RKO (cell line): ENCODE data around the gene PER2.
"Not testable (repeated sequence)": the region's sequence is repeated elsewhere in the genome, so short reads cannot be mapped to it uniquely, and the experiment has no call there.

Source experiments
- DNase-seq: peaks from one replicate; pipeline ENCODE4 v3.0.0-alpha.2; 2016; ENCODE audit warnings: low spot score

The PER2 gene

DNA sequence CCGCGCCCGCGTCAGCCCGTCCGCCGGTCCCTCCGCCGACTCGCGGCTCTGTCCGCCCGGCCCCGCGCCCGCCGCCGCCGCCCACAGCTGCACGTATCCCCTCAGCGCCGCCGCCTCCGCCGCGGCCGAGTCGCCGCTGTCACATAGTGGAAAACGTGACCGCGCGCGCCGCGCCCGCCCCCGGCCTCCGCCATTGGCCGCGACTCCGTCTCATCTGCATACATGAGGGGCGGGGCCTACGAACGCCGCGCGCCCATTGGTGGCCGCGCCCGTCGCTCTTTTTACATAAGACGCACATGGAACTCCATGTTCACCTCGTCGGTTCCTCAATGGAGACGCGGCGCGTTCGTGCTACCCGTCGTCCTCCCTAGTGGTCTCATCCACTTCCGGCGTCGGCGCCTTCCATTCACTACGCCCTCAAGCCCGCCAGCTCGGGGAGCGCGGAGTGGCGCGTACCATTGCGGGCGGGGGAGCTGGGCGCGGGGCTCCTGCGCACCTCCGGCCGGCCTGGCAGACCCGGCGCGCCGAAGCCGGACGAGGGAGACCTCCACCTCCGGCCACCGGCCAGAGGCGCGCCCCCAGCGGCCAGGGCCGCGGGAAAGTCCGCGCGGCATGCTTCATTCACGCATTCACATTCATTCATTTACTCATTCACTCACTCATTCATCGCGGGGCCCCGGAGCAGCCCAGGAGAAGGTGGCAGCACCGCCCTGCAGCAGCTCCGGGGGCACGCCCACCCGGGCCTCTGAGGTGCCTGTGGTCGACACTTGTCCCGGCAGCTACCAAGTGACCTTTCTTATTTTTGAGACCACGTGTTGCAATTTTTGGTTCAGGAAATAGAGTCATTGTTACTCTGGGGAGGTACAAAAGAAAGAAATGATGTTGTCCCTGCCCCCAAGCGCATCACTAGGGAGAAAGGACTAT lies 502 bp upstream of the PER2 start:
- peak; percentile 98 for DNase-seq

DNA sequence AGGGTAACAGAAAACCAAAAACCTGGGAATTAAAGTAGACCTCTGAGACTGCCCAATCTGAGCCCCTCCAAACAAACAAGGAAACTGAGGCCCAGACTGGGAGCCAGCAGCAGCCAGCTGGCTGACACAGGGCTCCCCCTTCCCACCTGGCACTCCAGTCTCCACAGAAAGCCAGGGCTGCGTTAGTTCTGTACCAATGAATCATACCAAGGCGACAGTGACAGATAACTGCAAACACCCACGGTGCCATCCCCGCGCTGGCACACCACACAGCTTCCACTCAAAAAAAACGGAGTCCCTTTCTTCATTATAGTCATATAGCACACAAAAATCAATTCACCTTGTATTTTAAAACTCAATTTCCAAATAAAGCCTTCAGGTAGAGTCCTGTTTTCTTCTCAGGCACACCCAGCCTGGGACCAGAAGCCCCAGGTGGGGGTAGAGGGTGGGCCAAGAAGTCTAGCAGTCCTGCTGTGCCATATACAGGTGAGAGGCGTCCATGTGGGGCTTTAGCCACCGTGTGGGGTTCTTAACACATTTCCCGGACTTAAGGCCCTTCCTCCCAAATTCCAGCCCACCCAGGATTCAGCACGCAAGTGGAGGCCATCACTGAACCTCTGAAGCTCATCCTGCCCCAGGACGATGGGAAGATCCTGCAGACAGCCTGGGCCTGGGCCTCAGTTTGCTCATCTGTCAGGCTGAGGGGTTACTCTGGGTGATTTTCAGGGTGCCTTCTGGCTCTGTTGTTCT lies 1.2 kb downstream of the PER2 start:
- DNase-seq, result peak; percentile 29

DNA sequence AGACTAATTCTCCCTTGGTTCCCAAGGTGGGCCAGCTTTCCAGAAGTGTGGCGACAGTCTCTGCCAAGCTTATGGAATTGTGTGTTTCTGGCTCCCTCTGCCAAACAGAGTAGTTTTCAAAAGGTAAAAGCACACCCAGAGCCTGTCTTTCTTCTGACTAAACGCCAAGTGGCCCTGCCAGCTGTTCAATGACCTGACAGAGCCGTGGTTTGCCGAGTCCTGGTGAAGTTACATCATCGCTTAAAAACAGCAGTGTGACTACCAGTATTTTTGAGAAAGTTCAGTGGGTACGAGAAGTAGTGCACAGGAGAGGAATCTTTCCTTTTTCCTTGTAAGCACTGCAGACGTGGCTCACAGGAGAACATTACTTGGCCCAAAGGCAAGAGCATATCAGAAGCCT lies 1.9 kb downstream of the PER2 start:
- peak; percentile 60 for DNase-seq

DNA sequence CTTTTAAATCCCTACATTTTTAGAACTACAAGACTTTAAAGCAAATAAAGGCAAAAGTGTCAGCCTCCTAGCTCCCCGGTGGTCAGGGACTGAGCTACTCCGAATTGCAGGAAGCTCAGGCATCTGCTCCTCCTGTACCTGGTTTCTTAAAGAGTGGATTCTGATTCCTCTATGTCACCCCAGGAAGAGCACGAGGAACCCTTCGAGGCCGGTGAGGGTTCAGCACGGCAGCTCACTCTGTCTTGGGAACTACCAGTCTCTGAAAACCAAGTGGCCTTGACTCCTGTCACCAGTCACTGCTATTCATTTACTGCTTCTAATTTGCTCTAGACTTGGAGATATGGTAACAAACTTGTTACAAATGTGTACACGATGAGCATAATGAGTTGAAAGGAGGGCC lies 2.3 kb downstream of the PER2 start:
- DNase-seq, result no peak

DNA sequence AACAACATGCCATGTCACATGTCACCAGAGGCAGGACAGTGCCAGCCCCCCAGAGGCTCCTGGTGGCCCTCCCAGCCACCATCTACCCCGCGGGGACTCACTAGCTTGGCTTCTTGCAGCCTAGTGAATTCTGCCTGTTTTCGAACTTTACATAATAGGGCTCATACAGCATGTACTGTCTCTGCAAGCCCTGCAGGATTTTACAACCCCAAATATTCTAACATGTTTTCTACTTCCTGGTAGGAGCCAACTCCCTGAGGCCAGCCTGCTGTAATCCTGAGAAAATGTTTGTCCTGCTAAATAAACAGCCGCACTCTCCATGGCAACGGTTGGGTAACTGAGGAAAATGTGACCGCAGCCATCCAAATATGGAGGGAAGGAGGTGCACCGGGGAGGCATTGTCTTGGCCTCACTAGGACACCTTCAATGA lies 2.7 kb downstream of the PER2 start:
- no peak for DNase-seq

DNA sequence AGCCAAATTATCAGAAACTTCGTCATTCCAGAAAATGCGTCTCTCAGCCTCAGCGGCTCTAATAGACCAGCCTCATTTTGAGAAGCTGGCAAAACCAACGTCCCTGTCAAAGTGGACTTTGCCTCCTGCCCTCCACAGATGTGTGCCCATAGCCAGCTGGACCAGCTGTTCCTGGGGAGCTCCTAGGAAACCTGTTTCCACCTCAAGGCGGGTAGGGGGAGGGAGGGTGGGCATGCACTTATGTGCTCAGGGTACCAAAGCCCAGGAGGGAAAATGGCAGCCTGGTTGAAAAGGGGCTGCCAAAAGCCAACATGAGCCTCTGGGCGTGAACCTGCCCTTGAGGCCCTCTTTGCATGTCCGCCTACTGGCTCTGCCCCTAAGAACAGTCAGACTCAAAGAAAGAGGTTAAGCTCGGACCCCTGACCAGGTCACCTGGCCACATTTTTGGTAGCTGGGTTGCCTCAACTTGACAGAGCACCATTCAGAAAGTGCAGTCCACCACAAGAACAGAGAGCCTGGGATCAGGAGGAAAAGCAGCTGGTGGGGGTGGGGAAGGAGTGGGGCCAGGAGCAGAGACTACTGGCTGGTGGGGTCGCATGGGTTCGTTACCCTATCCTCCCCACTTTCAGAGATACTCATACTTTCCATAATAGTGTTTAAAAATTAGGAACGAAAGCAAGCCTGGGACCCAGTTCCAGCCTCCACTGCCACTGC lies 3.5 kb downstream of the PER2 start:
- no peak for DNase-seq

DNA sequence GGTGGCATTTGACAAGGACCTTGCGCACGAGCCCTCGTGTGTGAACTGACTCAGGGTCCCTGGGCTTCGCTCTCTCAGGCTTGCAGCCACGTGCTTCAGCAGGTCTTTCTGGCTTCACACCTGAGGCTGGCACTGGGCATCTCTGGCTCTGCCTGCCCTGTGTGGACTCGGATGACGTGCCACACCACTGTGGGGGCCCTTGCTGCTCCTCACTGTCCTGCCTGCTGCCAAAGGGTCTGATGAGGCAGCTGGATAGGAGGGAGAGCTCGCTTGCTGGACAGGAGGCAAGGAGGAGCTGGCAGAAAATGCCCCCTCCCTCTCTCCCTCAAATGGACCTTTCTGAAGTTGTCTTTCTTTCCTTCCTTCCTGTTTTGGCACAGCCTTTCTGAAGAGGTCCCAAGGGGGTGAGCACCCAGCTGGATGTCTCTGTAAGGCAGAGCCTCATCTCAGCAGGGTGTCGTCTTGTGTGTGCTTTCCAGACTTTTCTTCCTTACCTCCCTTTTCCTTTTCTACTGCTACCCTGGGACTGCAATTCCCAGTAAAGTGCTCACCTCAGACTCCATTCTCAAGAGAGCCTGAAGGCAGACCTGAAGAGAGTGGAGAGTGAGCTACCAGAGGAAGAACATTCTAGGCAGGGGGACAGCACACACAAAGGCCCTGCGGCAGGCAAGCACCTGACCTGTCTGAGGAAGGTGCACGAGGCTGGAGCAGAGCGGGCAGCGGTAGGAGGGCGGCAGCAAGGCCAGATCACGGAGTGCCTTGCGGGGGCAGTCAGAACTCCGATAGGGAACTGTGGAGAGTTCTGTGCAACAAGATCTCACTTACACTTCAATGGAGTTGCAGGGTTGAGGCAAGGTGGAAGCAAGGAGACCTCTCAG lies 5.3 kb downstream of the PER2 start:
- DNase-seq, result no peak

DNA sequence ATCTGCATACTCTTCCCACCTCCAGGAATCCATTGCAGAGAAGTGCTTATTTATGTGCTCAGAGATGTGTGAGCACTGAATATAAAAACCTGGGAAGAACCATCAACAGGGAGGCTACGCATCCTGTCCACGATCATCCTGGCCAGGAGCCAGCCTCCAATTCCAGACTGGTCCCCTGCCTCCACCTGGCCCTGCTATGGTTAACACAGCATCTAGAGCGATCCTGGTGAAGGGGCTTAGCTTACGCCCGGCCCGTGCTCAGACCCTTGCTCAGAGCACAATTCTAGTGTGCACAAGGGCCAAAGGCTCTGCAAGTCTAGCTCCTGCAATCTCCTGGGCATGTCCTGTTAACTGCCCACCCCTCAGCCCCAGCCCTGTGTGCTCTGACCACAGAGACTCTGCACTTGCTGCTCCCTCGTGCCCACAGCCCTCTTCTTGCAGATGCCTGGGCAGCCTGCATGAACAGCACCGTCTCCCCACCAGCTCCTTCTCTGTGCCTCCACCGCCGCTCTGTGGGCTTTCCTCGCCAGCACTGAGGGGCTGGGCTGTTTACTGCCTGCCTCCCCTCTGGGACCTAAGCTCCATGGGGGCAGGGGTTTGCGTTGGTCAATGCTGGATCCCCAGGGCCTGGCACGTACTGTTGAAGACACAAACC lies 6.5 kb downstream of the PER2 start:
- DNase-seq, result no peak

DNA sequence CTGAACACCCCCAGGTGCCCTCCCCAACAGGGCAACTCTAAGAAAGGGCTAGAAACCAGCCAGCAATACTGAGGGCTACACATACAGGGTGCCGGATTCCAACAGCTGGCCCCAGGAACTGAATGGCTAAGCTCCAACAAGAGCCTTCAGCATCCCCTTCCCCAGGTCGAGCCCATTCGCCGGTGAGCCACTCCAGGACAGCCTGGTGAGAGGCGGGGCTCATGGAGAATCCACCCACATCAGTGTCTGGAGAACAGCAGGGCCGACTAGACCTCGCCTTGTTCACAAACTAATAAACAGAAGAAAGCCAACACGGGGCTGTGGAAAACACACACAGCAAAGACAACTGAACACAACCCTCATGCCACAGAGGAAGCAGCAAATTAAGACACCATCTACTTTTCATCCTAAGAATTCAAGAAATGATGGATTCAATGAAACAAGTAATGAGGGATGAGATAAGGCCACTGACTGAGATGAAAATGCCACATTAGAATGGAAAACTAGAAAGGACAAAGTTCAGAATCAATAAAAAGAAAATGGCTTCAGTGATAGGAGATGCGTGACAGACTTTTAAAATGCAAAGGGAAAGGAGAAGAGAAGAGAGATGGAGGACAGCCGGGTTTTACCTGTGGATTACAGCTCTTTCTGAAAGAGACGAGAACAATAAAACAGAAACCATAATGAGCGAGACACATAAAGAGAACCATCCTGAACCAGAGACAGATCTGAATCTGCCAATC lies 8.2 kb downstream of the PER2 start:
- DNase-seq, result no peak

DNA sequence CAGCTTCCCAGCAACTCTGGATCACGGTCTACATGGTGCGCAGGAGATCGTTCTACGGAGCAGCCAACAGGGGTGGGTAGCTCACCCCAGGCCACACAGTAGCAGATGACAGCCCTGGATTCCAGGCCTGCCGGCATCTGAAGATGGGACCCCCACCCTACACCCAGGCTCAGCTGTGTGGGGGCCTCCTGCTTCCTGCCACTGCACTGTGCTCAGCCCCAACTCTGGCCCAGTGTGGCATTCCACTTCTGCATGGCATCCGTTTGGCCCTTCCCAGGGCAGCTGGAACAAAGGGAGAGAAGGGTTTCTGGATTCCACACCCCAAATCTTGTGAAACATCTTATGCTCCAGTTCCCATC lies 9.1 kb downstream of the PER2 start:
- DNase-seq, result no peak

DNA sequence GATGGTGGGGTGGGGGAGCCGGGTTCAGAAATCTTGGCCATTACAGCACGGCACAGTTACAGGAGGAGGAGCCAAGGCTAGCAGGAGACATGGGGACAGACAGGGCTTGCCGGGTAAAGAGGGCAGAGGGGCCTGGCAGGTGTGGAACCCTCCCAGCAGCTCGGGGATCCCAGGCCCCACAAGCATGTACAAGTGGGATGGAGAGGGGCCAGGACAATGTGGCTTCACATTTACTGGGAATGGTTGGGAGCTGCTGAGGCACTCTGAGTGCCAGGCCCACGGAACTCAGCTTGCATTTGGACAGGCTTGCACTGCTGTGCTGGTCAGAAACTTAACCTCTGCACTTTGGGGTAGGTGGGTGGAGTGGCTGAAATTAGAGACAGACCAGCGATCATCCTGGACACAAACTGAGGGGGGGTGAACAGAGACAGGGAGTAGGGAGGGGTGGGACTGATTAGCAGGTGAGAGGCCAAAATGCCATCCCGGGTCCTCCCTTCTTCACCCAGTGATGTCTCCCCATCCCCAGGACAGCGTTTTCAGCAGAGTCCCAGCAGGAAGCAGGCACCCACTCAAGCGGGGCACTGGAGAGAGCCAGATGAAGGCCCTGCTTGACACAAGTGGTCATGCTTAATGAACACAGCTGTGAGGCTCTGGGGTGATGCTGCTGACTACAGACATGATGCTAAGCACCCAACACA lies 9.6 kb downstream of the PER2 start:
- DNase-seq, result no peak

DNA sequence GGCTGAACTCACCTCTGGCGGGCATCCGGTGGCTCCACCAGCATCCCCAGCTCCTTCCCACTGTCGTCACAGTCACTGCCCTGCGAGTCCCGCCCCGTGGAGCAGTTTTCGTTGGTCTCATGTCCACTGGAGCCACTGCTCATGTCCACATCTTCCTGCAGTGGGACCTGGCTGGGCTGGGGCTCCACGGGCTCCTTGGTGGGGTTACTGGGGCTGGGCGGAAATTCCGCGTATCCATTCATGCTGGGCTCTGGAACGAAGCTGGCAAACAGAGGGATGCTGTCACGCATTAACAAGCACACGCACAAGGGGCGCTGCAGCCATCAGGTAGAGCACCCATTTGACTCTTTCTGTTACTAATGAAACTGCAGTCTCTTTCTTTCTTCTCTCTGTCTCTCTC lies 10.7 kb downstream of the PER2 start:
- no peak for DNase-seq

DNA sequence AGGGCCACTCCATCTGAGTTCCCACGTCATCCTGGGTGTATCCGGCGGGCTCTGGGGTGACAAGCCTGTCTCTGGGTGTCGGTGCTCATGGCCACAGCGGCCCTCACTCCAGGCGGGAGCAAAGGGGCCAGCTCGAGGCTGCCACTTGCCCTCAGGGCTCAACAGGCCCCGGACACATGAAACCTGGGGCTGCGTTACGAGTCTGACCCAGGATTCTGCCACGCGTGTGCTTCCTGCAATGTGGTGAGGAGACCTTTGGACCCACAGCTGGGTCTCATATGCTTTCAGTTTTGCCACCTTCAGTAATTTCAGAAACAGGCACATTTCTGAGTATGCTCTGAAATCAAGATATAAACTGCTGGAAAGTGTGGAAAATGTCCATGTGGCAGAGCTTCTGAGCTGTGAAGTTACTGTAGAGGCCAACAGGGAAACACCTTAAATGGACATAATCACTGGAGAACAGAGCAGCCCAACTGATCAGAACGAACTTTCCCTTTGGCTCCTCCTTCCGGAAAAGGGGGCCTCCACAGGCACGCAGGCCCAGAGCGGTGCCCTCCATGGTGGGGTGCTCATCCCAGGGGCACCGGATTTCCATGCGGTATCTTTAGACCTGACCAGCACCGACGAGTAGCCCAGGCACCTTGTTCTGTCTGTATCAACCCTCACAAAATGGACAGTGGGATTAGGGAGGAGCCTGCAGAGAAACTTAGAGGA lies 14.1 kb downstream of the PER2 start:
- no peak for DNase-seq

DNA sequence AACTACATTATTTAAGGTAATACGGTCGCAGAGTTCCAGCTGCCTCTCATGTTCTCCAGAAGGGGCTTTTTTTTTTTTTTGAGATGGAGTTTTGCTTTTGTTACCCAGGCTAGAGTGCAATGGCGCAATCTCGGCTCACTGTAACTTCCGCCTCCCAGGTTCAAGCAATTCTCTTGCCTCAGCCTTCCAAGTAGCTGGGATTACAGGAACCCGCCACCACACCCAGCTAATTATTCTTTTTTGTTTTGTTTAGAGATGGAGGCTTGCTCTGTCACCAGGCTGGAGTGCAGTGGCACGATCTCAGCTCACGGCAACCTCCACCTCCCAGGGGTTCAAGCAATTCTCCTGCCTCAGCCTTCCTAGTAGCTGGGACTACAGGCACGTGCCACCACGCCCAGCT lies 15.0 kb downstream of the PER2 start:
- not testable (repeated sequence) for DNase-seq

DNA sequence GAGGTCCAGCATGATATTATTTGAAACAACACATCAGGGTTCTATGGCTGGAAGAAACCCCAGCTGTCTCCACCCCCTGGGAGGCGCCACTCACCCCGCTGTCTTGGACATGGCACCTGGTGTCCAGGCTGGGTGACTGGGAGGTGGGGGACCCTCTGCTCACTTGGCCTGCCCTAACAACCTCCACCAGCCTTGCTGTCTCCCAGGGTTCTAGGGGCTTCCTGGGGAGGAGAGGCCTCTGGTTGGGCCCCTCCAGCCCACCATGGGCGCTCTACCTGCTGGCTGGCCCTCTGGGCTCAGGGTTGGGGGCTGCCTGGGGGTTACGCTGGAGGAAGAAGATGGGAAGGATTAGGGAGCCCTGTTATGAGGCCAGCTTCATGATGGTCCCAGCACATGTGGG lies 16.3 kb downstream of the PER2 start:
- no peak for DNase-seq

DNA sequence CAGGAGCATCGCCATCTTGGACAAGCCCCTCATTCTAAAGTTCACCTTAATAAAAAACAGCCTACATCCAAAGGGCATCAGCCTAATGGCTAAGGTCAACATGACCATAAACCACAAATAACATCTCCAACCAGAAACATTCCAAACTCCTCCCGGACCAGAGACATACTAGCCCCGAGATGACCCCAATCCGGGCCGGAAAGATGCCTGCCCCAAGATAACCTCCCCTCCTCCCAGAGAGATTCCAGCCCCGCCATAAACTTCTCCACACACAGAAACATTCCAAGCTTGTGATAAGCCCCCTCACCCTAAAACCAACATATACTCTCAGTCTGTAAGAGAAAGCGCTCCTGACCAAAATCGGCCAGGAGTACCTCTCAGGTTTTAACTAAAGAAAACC lies 16.7 kb downstream of the PER2 start:
- DNase-seq, result not testable (repeated sequence)

DNA sequence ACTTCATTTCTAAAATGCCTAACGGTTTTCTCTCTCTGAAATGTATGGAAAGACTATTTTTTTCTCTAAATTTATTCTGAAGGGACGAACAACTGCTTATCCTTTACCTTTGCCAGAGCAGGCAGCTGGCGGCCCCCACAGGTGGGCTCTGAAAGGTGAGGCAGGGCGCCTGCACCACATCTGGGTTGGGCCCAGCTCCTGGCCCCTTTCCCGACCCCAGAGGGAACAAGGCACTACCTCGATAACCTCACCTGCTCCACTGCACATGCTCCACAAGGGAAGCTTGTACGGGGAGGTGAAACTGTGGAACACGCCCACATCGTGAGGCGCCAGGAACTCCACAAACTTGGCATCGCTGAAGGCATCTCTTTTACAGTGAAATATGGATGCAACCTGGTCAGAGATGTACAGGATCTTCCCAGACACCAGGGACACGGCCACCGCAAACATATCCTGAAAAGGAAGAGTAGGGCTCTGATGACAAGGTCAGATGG lies 17.3 kb downstream of the PER2 start:
- DNase-seq, result no peak

DNA sequence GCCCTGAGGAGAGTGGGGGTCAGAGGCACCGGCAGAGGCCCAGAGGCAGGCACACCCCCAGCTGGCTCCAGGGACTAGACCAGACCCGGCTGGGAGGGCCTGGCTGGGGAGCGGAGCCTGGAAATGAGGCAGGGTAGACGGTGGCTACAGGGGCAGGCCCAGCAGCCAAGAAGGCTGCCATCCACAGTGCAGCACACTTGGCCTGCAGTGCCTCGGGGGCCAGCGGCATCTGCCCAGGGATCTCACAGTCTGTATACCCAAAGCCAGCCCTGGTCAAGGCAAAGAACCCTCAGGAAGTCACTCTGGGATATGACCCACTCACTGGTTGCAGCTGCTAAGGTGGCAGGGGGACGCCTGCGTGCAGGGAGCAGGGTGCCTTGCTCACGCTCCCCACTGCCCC lies 17.8 kb downstream of the PER2 start:
- no peak for DNase-seq

DNA sequence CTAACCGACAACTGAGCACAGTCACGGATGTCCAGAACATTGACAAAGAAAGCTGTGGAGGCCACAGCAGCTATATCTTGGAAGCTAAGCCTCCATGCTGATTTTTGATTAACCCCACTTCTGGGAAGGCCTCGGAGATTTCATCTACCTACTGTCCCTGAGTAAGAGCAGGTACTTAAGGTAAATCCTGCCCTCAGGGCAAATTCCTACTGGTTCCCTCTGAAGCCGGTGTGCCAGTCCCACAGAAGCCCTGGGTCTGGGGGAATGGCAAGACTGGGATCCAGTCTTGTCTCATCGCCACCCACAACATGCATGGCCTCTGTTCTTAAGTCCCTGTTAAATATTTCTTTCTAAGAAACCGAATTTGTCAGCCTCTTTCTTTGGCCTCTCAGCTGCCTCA lies 18.7 kb downstream of the PER2 start:
- no peak for DNase-seq
